Omental fat pad (tissue), 4 donors: ENCODE results near the gene GALT. TPM values are rescaled to one million over a fixed set of nuclear protein-coding genes. Genes with fewer than 3 reads are reported as not detected.

Experiments used
- ATAC-seq: fragments of 150-250 bp; one replicate; pipeline ENCODE4 v1.9.1; 2016; ENCODE audit warnings: mild to moderate bottlenecking, moderate library complexity; ENCODE audit not compliant: low FRiP score
- DNase-seq: peaks from one replicate; pipeline ENCODE4 v3.0.0-alpha.2; 2019; ENCODE audit warnings: low spot score
- total RNA-seq, 4 donors: library from RNA; depleted of rRNA; stranded (reverse); fragments of >200 nt; gene quantifications; one replicate each; pipeline ENCODE4 v1.1.0, GENCODE V29; 2016
- TF ChIP-seq, protein P1 (sequence below), 3 donors: fragments of 450-650 bp; IDR thresholded peaks; one replicate each; pipeline ENCODE4 v1.5.1; 2016 to 2017; ENCODE audit warnings: antibody characterized with exemption in 3 of 3, mild to moderate bottlenecking in 3 of 3, moderate library complexity in 2 of 3

Gene GALT
- total RNA-seq, 4 donors from 2014 or later, result 17.2 to 53.3 (median 32.7) TPM

DNA sequence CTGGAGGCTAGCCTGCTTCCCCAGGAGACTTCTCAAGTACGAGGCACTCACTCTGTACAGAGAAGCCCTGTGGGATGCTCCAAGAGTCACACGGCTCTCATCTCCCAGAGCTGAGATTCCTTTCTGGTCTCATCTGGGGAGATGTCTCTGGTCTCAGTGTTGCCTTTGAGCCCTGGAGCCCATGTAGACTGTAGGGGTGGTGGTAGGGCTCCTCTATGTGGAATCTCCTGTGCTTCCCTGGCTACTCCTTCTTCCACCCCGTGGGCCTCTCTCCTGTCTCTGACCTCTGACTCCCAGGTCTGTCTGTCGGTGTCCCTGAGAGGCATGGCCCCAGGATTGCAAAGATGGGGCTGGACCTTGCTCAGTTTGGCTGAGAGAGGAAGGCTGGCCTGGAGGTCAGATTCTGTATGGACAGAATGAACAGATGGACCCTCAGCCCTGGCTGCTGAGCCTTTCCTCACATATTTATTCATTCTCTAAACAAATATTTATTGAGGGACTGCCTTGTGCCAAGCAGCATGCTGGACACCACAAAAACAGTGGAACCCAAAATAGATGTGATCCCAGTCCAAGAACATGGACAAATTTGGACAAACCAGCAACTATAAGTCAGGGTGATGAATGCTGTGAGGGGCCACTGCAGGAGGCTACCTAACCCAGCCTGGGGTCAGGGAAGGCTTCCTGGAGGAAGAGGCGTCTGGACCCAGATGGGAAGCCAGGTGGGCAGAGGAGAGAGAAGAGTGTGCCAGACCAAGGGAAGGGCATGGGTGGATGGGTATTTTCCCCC is 42.0 kb downstream of the GALT start:
- ATAC-seq (no peak), DNase-seq (no peak)
- TF ChIP-seq, protein P1, sequence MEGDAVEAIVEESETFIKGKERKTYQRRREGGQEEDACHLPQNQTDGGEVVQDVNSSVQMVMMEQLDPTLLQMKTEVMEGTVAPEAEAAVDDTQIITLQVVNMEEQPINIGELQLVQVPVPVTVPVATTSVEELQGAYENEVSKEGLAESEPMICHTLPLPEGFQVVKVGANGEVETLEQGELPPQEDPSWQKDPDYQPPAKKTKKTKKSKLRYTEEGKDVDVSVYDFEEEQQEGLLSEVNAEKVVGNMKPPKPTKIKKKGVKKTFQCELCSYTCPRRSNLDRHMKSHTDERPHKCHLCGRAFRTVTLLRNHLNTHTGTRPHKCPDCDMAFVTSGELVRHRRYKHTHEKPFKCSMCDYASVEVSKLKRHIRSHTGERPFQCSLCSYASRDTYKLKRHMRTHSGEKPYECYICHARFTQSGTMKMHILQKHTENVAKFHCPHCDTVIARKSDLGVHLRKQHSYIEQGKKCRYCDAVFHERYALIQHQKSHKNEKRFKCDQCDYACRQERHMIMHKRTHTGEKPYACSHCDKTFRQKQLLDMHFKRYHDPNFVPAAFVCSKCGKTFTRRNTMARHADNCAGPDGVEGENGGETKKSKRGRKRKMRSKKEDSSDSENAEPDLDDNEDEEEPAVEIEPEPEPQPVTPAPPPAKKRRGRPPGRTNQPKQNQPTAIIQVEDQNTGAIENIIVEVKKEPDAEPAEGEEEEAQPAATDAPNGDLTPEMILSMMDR (IDR thresholded peaks at IDR 0.05), result no peak

DNA sequence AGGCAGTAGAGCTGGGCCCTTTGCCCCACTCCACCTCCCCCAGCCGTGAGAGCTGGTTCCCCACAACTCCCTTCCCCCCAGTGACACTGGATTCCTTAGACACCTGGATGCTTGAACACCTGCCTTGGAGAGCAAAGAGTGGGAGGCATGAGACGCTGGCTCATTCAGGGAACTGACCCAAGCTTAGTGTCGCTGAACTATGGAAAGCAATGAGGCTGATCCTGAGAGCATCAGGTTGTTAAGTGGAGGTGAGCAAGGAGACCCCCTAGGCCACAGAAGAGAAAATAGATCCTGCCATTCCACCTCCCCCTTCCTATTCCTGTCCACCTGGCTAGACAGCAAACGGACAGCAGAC is 42.6 kb downstream of the GALT start:
- ATAC-seq (no peak), DNase-seq (no peak)
- TF ChIP-seq, protein P1 (IDR thresholded peaks at IDR 0.05), result no peak

DNA sequence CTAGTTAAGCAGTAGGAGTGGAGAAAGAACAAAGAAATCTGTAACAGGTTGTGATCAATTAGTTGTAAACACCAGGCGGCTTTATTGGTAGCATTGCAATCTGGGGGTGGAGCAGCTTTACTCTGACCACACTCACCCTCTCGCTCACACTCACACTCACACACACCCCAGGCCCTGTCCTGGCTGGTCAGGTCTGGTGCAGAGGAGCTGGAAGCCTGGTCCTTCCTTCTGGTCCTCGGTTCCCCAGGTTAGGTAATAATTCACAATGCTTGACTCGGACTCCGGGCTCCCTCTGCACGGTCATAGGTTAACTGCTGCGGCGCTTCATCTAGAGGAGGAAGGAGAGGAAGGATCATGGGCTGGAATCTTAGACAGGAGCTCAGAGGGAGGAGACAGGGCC is 43.0 kb downstream of the GALT start:
- no peak for ATAC-seq
- no peak for DNase-seq
- TF ChIP-seq, protein P1 (IDR thresholded peaks at IDR 0.05), result no peak

DNA sequence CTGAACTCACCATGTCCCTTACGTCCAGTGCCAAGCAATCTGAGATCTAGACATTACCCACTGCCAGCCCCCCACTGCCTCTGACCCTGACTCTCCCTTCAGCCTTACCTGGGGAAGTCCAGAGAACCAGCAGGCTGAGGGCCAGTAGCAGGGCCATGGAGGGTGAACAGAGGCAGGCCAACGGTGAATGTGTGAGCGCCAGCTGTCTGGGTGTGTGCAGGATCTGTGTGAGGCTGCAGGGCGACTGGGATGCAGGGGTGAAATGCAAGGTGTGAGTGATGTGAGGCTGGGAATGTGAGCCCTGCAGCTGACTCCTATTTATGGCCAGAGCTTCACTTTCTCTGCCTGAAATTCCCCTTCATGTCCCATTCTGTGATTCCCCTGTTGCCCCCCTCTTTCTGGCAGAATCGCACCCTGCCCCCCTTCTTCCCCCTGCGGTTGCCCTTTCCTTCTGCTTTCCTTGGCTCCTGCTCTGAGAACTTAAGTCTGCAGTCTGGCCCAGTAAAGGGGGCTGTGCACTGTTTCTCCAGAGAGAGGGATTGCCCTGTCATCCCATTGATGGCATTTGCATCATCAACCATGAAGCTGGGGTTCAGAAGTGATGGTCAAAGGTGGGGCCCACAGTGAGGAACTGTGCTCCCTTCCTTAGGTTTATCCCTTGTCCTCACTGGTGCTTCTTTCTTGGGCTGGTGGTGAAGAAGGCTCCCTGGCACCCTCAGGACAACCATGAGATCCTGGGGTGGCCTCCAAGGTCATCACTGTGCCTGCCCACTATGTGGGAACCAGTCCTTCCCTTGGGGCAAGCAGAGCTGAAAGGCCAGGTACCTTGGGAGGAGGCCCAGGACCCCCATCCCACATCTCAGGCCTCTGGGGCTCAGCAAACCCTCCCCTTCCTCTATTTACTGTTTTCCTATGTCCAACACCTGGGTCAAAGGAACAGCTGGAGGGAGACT is 44.8 kb downstream of the GALT start, which contains the start of gene CCL19:
Gene CCL19 (minus strand): TSS at position 294 of the 953 bp plus-strand sequence. CDS start 137 bp downstream, at position 157.
- ATAC-seq (no peak), DNase-seq (no peak)
- TF ChIP-seq, protein P1 (IDR thresholded peaks at IDR 0.05), result no peak

DNA sequence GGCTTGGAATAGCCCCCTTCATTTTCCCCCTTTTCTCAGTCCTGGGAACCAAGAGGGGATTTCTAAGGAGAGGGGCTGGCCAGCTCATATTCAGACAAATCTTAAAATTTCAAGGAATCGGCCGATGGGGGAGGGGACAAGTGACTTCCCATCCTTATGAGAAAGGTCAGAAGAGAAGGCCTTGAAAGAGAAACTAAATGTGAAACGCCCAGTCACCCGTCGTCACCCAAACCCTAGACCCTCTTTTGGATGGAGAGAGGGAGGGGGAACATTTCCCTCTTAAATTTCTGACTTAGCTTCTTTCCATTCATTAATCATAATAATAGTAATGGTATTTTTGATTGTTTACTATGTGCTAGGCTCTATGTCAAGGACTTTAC is 45.5 kb downstream of the GALT start:
- TF ChIP-seq, protein P1 (IDR thresholded peaks at IDR 0.05), result no peak
- DNase-seq (no peak), ATAC-seq (no peak)

DNA sequence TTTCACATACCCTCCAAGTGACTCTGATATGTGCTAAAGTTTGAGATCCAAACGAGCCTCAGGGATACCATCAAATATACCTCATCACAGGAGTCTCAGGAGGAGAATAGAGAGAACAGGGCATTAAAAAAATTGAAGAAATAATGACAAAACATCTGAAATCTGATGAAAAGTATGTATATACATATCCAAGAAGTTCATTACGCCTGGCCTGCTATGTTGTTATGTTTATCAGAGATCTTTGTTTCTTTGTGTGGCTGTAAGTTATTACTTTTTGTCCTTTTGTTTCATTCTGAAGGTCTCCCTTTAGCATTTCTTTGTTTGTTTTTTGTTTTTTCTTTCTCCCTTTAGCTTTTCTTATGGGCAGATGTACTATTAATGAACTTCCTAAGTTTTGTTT is 47.1 kb downstream of the GALT start:
- ATAC-seq (no peak), DNase-seq (no peak)
- TF ChIP-seq, protein P1 (IDR thresholded peaks at IDR 0.05), result no peak
